Small intestine (tissue), 7 donors: ENCODE measurements around the gene SH3BP5L. TPM values are rescaled to one million over a fixed set of nuclear protein-coding genes. Genes with fewer than 3 reads are reported as not detected.

ENCODE experiments used
- DNase-seq, 2 donors: peaks; one replicate each; pipeline versions ENCODE4 v3.0.0 to v3.0.0-alpha.2; 2013
- FAIRE-seq: peaks from 2 replicates; lab custom pipeline; 2012; peaks lifted over from hg19 to GRCh38; lab: Jason Lieb, UNC
- H3K27ac ChIP-seq, 3 donors: one replicate each; pipeline ENCODE4 v1.5.1; 2013; ENCODE audit warnings: low read length in 2 of 3, mild to moderate bottlenecking in 2 of 3, control low read depth in 1 of 3, inconsistent platforms in 1 of 3, low read depth in 1 of 3, moderate library complexity in 1 of 3
- H3K27me3 ChIP-seq, 3 donors: one replicate each; pipeline ENCODE4 v1.6.1; 2013; ENCODE audit warnings: low read length in 3 of 3, inconsistent platforms in 1 of 3; ENCODE audit not compliant: control insufficient read depth in 3 of 3, insufficient read depth in 3 of 3
- H3K36me3 ChIP-seq, 3 donors: one replicate each; pipeline ENCODE4 v1.6.1; 2013; ENCODE audit warnings: low read length in 3 of 3, inconsistent platforms in 1 of 3, low read depth in 1 of 3, mild to moderate bottlenecking in 1 of 3, moderate library complexity in 1 of 3; ENCODE audit not compliant: control insufficient read depth in 3 of 3, insufficient read depth in 2 of 3
- H3K4me1 ChIP-seq, 3 donors: one replicate each; pipeline ENCODE4 v1.6.1; 2013; ENCODE audit warnings: low read length in 2 of 3, inconsistent platforms in 1 of 3, low read depth in 1 of 3, mild to moderate bottlenecking in 1 of 3, moderate library complexity in 1 of 3; ENCODE audit not compliant: control insufficient read depth in 3 of 3, insufficient read depth in 2 of 3
- H3K4me3 ChIP-seq, 3 donors: one replicate each; pipeline ENCODE4 v1.5.1; 2013; ENCODE audit warnings: low read length in 3 of 3, control low read depth in 1 of 3, inconsistent platforms in 1 of 3, low read depth in 1 of 3, mild to moderate bottlenecking in 1 of 3, moderate library complexity in 1 of 3
- H3K9me3 ChIP-seq, 2 donors: one replicate each; pipeline ENCODE4 v1.6.1; 2013; ENCODE audit warnings: low read depth in 1 of 2, low read length in 1 of 2; ENCODE audit not compliant: control insufficient read depth in 2 of 2, insufficient read depth in 1 of 2
- WGBS, 3 donors: extraction: QIAGEN DNeasy Blood & Tissue Kit; methylation state at CpG; one replicate each; pipeline ENCODE4 v1.1.7; 2013; 5-methylcytosine and 5-hydroxymethylcytosine counted together
- polyA plus RNA-seq, 4 donors: library from polyadenylated mRNA; stranded (reverse) in 3 of 4; unstranded in 1 of 4; fragments of 200-250 nt in 3 of 4; fragments of 120-200 nt in 1 of 4; gene quantifications; one replicate each; pipeline versions ENCODE4 v1.2.1 to v1.2.3, GENCODE V29; 2013
- donor health status: healthy with polysubstance abuse.
- donor health status: control.
- donor health status: control.
- donor health status: Bipolar disorder and iron deficiency.
- donor health status: healthy.

Gene SH3BP5L
- polyA plus RNA-seq, 4 donors, result 19.1 to 38.0 (median 28.9) TPM

DNA sequence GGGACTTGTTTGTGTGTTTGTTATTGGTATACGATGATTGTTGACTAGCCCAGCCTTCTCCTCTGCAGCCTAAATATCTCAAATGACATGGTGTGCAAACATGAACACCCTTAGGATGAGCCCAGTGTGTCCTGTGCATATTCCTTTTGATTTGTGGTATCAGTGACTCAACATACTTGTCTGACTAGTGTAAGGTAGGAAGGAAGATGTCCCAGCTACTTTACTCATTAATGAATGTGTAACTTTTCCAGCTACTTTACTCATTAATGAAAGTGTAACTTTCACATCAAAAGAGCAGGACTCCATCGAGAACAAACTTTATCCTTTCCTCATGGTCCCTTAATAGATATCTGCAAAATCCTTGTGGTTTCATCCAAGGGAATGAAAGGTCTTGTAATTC, 35.9 kb upstream of the SH3BP5L start:
- no peaks in the 10 kb centered on the region for H3K9me3 ChIP-seq
- H3K4me3 ChIP-seq, result no peak overlapping the region
- H3K27ac ChIP-seq, result no peak overlapping the region
- no peak for FAIRE-seq
- H3K36me3 ChIP-seq, result no peaks in the 10 kb centered on the region
- no peaks in the 10 kb centered on the region for H3K27me3 ChIP-seq
- WGBS, 3 donors, result 85 to 94% (median 89%) methylated on average over 2 of the region's 2 CpGs
- no peak for DNase-seq
- peaks cover 2 to 22% (median 2%) of the 10 kb centered on the region in 3 donors for H3K4me1 ChIP-seq

- H3K27me3 ChIP-seq, result no peaks in the 10 kb centered on the region
- peaks cover 0 to 13% (median 0%) of the 10 kb centered on the region in 3 donors for H3K36me3 ChIP-seq
- no peak overlapping the region for H3K27ac ChIP-seq
- H3K4me3 ChIP-seq, result no peak overlapping the region
- peaks cover 2 to 22% (median 2%) of the 10 kb centered on the region in 3 donors for H3K4me1 ChIP-seq
- WGBS, 3 donors, result 90 to 97% (median 93%) methylated on average over 4 of the region's 4 CpGs
- DNase-seq (no peak), FAIRE-seq (no peak)
- H3K9me3 ChIP-seq, result no peaks in the 10 kb centered on the region
Measured at GRCh38 chr1:248860007-248860406, 34.3 kb upstream of the SH3BP5L start.

DNA sequence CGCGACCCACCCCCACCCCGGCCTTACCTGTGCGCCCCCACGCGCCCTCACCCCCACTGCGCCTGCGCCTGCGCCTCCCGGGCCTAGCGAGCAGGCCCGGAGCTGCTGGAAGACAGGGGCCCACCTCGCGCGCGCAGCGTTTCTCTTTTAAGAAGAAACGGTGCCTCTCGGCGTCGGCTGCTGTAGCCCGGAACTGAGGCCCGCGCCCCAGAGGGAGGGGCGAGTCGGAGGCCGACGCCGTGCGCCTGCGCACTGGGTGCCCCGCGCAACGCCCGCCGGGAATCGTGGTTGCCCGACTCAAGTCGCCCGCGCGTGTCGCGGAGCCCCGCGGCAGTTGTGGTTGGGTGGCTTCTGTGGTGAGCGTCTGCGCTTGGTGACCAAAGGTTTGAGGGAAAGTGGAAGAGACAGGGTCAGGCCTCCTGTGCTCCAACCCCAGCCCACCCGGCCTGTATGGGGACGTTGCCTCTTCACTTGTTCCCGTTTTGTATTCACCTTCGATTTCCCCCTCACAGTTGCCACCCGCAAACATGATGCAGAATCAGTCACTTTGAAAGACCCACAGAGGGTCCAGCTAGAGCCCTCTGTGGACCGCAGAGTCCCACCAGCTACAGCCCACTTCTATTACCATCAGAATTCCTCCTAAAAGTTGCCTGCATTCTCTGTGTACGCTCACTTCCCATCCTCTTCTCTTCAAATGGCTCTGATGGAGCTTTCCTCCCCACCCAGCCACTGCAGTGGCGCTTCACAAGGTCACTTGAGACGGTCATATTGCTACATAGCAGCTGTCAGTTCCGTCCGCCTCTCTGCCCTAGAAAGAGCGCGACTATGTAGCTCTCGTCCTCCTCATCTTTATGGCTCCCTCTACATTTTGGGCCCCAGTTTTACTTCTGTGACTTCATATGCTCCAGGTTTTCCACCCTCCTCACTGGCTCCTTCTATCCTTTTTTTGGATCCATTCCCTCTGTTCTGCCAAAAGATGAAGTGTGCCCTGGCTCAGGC, 33.5 kb upstream of the SH3BP5L start, which contains the start of gene ZNF692:
ZNF692 (minus strand) TSS at position 195 of the 999 bp plus-strand sequence. CDS start 776 bp downstream, outside the sequence.
- whole genome bisulfite sequencing, 3 donors, result 5 to 10% (median 9%) methylated on average over 47 to 62 of the region's 62 CpGs
- no peak for FAIRE-seq

GRCh38 chr1:248858096-248858890, 32.6 kb upstream of the SH3BP5L start:
- FAIRE-seq, result no peak
- H3K36me3 ChIP-seq, result peaks cover 0 to 25% (median 0%) of the 10 kb centered on the region in 3 donors
- H3K9me3 ChIP-seq, result no peaks in the 10 kb centered on the region
- peaks cover 0 to 17% (median 2%) of the 10 kb centered on the region in 3 donors for H3K4me1 ChIP-seq
- peak; percentile 68 to 83 for DNase-seq
- H3K27me3 ChIP-seq, result no peaks in the 10 kb centered on the region
- 0 to 1% (median 1%) methylated on average over 41 to 45 of the region's 45 CpGs for WGBS, 3 donors
- H3K4me3 ChIP-seq, result peak overlapping the region; percentile 45 to 60 (median 49)
- H3K27ac ChIP-seq, result peak overlapping the region; percentile 61 to 93 (median 80)

More for the DNA sequence above, 33.5 kb upstream of the SH3BP5L start, which contains the start of gene ZNF692:
- peak within 1 kb of the TSS; percentile 49 to 65 (median 60) for H3K4me3 ChIP-seq
- peaks cover 0 to 18% (median 0%) of the 10 kb centered on the region in 3 donors for H3K36me3 ChIP-seq
- H3K9me3 ChIP-seq, result no peaks in the 10 kb centered on the region
- peak; percentile 97 to 99 for DNase-seq
- H3K27me3 ChIP-seq, result no peaks in the 10 kb centered on the region
- peak within 1 kb of the TSS; percentile 66 to 93 (median 80) for H3K27ac ChIP-seq
- H3K4me1 ChIP-seq, result peaks cover 2 to 22% (median 2%) of the 10 kb centered on the region in 3 donors

GRCh38 chr1:248857749-248858095, 32.0 kb upstream of the SH3BP5L start:
- peaks cover 0 to 17% (median 2%) of the 10 kb centered on the region in 3 donors for H3K4me1 ChIP-seq
- H3K9me3 ChIP-seq, result no peaks in the 10 kb centered on the region
- WGBS, 3 donors, result 8 to 19% (median 17%) methylated on average over 4 of the region's 4 CpGs
- H3K4me3 ChIP-seq, result peak overlapping the region; percentile 45 to 60 (median 49)
- no peaks in the 10 kb centered on the region for H3K27me3 ChIP-seq
- no peak for DNase-seq
- peaks cover 0 to 30% (median 0%) of the 10 kb centered on the region in 3 donors for H3K36me3 ChIP-seq
- FAIRE-seq, result no peak
- H3K27ac ChIP-seq, result peak overlapping the region in 2 of 3 donors; percentile 80 to 93

DNA sequence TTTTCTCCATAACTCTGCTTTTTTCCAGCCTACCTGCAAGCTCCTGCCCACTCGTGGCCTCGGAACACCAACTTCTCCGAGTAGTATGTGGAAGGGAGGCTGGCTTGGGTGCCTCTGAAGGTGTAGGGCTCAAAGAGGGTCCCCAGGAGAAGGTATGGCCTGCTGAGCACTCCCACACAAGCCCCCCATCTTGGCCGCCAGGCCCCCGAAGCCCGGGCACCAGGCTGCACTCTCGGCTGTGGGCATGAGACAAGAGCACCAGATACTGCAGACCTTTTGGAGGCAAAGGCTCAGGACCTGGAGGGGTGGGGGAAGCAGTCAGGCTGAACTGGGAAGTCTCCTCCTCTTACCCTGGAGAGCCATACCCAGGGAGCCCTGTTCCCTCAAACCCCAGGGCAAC, 31.5 kb upstream of the SH3BP5L start:
- no peak for FAIRE-seq
- peaks cover 0 to 17% (median 2%) of the 10 kb centered on the region in 3 donors for H3K4me1 ChIP-seq
- 88 to 92% (median 89%) methylated on average over 7 of the region's 7 CpGs for WGBS, 3 donors
- no peaks in the 10 kb centered on the region for H3K27me3 ChIP-seq
- H3K27ac ChIP-seq, result no peak overlapping the region
- no peak overlapping the region for H3K4me3 ChIP-seq
- peaks cover 0 to 34% (median 0%) of the 10 kb centered on the region in 3 donors for H3K36me3 ChIP-seq
- no peak for DNase-seq
- no peaks in the 10 kb centered on the region for H3K9me3 ChIP-seq

GRCh38 chr1:248856176-248856575, 30.5 kb upstream of the SH3BP5L start:
- FAIRE-seq, result no peak

DNA sequence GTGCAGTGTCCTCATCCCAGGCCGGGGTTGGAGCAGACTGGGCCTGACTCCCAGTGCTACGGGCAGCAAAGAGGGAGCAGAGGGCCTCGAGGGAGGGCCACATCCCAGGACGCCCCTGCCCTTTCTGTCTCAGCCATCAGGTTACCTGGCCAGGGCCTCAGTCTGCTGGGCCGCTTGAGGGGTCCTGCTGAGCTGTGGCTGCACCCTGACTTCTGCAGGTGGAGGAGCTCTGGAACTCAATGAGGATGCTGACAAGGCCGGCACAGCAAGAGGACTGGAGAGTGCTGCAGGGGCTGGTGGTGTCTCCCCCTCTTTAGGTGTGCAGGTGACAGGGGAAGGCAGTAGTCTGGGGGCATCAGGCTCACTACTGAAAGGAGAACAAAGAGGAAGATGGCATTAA, 29.9 kb upstream of the SH3BP5L start:
- no peak overlapping the region for H3K27ac ChIP-seq
- no peaks in the 10 kb centered on the region for H3K9me3 ChIP-seq
- H3K4me3 ChIP-seq, result no peak overlapping the region
- H3K27me3 ChIP-seq, result no peaks in the 10 kb centered on the region
- peaks cover 0 to 46% (median 0%) of the 10 kb centered on the region in 3 donors for H3K36me3 ChIP-seq
- peaks cover 0 to 17% (median 2%) of the 10 kb centered on the region in 3 donors for H3K4me1 ChIP-seq
- no peak for DNase-seq
- WGBS, 3 donors, result 91 to 95% (median 91%) methylated on average over 6 of the region's 6 CpGs
- no peak for FAIRE-seq

More at GRCh38 chr1:248856176-248856575, 30.5 kb upstream of the SH3BP5L start:
- Histone ChIP-seq H3K27ac (no peak overlapping the region), H3K9me3 (no peaks in the 10 kb centered on the region), H3K4me3 (no peak overlapping the region), H3K36me3 (peaks cover 0 to 41% (median 0%) of the 10 kb centered on the region in 3 donors), H3K27me3 (no peaks in the 10 kb centered on the region), H3K4me1 (peaks cover 0 to 17% (median 2%) of the 10 kb centered on the region in 3 donors)
- 93 to 100% (median 97%) methylated on average over 1 of the region's 1 CpG for WGBS, 3 donors
- no peak for DNase-seq
